Transverse colon (tissue), 3 donors: ENCODE results near the gene ALPI.
"Not testable (repeated sequence)": the region's sequence is repeated elsewhere in the genome, so short reads cannot be mapped to it uniquely, and the experiment has no call there.

Experiments used
- CTCF ChIP-seq, 5 experiments: fragments of 200-600 bp in 3 of 5; fragments of 450-650 bp in 2 of 5; sonication (generic) in 3 of 5; IDR thresholded peaks; 1 replicate in 2 of 5; 2 replicates in 3 of 5; pipeline ENCODE4 v1.5.1; 2016 to 2017; ENCODE audit warnings: antibody characterized with exemption in 5 of 5, inconsistent platforms in 3 of 5, mild to moderate bottlenecking in 2 of 5, moderate library complexity in 1 of 5
- POLR2A ChIP-seq: fragments of 450-650 bp; IDR thresholded peaks from one replicate; pipeline ENCODE4 v1.6.1; 2016; ENCODE audit warnings: antibody characterized with exemption, mild to moderate bottlenecking, moderate library complexity

GRCh38 chr2:232409617-232410016 is 46.3 kb upstream of the ALPI start:
- not testable (repeated sequence) for TF ChIP-seq POLR2A; CTCF (IDR thresholded peaks at IDR 0.05)
